HG02981 (cell line): ENCODE results near the gene TBC1D22A.

Experiments
- ATAC-seq: cut with Tn5 transposase; IDR thresholded peaks from one replicate; pipeline ENCODE4 v1.9.1; 2021; ENCODE audit warnings: mild to moderate bottlenecking, moderate library complexity; ENCODE audit not compliant: unreplicated experiment

TBC1D22A gene

DNA sequence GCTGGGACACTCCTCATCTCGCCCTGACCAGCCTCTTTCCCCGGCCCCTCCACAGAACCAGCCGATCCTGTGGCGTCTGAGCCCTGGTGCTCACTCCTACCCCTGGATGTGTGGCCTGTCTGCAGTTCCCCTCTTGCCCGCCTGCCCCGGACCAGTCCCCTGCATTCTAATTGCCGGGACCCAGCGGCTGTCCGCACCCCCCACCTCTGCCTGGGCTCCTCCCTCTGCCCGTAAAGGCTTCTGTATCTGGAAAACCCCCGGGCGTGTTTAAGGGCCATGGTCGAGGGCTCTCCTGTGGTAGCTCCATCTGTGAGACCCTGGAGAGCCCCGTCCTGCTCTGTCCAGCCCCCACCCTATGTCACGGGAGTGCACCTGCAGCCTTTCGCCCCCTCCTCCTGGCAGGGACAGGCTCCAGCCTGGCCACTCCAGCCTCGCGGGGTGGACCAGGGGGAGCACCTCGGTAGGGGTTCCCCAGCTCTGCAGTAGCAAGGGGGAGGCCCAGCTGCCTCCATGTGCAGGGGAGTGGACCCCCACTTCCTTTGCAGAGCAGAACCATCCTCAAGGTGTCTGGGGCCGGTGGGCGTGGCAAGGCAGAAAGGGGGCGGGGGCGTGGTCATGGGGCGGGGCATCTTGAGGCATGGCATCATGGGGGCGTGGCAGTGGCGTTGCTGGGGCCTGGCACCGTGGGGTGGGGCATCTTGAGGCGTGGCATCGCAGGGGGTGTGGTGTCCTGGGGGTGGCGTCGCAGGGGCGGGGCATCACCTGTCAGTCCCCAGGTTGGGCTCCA is 430.4 kb downstream of the TBC1D22A start:
- no peak for ATAC-seq

- no peak for ATAC-seq
Measured at GRCh38 chr22:47193606-47194329, 431.3 kb downstream of the TBC1D22A start.

DNA sequence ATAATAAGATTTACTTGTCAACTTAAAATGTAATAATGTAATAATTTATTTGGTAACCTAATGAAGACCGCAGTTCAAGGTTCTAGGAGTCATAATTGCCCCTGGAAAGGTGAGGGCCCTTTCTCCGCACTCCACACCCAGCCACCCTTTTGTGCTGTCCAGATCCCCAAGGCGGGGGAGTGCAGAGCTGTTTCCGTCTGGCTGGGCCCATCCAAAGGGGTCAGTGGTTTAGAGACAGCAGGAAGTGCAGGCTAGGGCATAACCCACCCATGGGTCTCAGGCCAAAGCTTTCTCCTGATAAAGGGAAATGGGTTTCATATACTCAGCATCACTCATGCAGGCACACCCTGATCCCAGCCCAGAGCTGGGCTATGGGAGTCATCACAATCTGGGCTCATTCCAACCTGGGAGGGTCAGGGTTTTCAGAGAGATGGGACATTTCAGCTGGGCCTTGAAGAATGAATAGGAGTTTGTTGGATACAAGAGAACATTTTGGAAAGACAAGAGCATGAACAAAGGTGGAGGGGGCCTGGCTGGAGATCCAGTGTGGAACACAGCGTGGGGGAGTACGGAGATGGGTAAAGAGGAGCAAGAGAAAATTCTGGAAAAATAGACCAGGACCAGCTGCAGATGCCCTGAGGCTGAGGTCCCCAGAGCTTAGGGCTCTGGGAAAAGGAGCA is 432.2 kb downstream of the TBC1D22A start:
- no peak for ATAC-seq

DNA sequence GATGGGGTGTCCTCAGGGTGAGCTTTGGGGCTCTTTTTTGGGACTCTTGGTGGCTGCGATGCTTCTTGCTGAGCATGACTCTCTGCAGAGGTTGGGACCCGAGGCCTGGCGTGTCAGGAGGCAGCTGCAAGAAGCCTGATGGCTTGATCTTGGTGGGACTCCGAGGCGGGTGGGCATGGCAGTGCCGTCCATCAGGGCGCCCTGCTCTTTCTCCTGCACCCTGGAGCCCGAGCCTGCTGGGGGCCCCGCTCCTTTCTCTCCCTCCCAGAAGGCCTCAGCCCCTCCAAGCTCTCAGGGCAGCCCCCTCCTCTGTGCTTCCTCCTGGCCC is 432.7 kb downstream of the TBC1D22A start:
- ATAC-seq, result no peak

DNA sequence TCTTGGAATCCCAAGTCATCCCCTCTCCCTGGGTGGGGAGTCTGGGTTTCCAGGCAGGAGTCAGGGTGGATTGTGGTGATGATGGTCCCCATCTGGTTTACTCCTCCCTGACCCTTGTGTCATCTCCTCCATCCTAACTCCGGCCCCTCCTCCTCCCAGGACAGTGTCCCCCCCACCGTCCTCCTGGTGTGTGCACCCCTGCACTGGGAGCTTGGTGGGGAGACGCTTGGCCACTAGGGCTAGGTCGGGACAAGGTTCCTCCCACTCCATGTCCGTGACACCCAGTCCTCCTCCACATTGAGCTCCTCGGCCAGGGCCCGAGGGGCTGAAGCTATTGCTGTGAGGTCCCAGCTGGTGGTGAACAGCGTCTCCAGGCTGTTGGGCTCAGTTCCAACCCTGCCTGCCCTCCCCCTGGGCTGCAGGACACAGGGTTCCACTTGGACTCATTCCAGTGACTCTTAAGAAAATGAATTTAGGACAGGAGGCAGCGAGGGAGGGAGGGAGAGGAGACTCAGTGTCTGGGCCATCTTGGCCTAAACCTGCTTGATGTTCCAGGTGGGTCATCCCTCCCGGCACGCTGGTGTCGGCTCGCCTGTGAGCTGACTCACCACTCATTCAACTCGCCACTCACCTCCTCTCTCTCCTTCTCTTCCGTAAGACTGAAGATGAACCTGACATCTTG is 433.2 kb downstream of the TBC1D22A start:
- ATAC-seq, result no peak

DNA sequence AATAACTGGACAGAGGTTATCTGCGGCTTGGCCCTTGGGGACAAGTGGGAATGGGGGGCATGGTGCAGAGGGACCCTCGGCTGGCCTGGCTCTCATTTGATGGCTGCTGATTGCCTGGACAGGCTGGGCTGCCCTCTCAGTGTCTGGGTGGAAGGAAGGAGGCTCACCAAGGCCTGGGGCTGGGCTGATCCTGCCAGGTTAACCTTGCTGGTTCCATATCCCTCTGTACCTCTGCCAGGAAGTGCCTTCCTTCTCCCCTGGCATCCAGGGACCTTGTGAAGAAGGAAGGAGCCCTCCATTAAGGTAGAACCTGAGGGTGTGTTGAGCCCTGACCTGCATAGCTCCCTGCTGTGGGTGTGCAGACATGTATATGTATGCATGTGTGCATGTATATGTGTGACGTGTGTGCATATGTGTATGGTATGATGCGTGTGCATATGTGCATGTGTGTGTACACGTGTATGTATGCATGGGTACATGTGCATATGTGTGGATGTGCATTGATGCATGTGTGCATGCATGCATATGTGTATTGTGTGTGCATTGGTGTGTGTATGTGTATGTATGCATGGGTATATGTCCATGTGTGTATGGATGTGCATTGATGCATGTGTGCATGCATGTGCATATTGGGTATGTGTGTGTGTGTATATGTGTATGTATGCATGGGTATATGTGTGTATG is 433.9 kb downstream of the TBC1D22A start:
- ATAC-seq, result no peak

GRCh38 chr22:47196881-47197772 is 434.7 kb downstream of the TBC1D22A start:
- no peak for ATAC-seq

DNA sequence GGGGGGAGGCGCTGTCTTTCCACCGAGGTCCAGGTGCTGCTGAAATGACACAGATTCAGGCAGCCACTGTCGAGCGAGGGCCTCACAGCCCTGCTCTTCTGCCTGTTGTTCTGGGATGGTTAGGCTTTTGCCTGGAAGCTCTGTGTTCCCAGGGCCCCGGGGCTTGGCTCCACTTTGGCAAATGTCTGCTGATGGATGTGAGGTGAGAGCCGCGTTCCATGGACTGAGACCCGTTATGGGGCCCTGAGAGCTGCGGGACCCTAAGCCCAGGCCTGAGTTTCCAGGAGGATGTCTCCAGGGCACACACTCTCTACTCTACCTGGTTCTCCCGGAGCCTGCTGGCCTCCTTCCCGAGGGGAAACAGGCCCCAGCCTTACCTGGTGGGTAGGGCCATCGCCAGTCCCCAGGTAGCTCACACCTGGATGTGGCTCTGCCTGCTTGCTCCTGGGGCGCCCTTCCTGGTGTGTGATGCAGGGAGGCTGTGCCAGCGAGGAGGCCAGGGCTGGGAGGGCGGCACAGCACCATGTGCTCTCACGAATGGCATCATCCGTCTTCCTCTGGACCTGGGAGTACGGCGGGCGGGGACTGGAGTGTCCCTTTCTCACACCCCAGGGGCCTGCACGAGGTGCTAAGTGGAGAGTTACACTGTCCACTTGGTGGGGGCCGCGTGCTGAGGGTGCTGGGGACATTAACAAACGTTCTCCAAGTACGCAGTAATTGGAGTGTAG is 435.5 kb downstream of the TBC1D22A start:
- ATAC-seq, result no peak

DNA sequence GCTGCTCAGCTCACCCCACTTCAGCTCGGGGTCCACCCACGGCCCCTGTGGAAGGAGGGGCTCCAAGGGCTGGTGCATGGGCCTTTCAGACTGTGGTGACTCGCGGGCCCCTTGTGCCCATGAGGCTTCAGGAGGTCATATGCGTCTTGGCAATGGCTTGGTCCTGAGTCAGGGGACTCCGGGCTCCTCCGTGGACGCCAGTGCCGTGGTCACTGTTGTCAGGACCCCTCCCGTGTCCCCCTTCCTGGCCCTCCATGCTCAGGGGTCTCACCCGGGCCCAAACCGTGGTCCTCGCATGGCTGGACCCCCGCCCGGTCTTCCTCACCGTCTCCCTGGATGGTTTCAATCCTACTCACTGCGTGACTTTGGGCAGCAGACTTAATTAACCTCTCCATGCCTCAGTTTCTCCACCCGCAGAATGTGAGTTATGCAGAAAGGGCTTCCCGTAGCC is 436.4 kb downstream of the TBC1D22A start:
- ATAC-seq, result no peak

DNA sequence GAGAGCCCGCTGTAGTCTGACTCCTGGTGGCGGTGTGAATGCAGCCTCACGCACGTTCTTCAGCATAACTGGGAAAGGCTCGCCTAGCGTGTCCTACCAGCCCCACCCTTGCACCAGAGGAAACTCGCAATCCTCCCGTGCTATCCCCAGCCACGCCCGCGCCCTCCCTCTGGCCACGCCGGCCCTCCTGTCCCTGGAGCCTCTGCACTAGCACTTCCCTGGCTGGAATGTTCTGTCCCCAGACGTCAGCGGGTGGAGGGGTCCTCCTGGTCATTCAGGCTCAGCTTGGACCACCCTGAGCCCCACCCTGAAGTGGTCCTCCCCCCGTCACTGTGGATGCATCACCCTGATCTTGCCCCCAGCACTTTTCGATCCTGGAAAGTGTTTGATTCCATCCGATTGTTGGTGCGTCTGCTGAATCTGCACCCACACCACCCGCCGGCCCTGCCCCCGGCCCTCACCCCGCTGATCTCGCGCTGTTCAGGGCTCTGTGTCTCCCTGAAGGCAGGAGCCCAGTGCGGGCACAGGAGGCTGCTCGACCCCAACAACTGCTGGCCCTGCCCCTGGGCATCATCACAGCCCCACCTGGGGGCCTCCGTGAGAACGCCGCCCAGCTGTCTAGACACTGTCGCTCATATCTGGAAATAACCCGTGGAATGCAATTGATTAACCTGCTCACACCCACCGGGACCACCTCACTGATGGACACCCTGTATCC is 437.0 kb downstream of the TBC1D22A start:
- ATAC-seq, result no peak

GRCh38 chr22:47199979-47200272 is 437.5 kb downstream of the TBC1D22A start:
- no peak for ATAC-seq

- no peak for ATAC-seq
Measured at GRCh38 chr22:47200273-47201051, 438.0 kb downstream of the TBC1D22A start.

- no peak for ATAC-seq
Measured at GRCh38 chr22:47201186-47201995, 438.9 kb downstream of the TBC1D22A start.

DNA sequence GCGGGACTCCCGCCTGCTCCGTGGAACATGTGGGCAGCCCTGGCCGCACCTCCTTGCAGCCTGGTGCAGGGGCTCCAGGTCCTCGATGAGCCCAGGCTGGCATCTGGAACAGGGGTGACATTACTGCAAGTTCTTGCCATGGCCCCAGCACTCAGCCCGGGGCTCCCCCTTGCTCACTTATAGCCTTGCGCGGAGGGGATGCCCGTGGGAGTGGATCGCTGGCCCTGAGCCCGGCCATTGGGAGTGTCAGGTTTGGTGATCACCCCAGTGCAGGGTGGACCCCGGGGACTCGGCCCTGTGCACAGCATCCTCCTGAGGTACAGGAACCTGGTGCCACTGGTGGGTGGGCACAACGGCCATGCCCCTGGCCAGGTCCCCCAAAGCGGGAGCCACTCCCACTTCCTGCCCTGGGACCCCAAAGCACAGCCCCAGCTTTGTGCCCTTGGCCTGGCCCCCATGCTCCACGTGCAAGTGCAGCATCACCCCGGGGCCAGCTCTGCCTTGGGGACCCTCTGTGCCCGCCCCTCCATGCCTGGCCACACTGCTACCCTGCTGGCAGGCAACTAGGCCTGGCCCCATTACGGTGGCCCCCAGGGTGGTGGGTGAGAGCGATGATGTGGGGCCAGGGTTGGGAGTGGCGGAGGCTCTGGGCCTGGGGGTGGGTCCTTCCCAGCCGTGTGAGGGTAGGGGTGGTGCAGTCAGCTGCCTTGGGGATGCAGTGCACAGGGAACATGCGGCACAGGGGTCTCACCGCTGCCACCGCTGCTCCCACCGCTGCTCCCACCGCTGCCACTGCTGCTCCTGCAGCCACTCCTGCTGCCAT is 439.8 kb downstream of the TBC1D22A start:
- no peak for ATAC-seq

DNA sequence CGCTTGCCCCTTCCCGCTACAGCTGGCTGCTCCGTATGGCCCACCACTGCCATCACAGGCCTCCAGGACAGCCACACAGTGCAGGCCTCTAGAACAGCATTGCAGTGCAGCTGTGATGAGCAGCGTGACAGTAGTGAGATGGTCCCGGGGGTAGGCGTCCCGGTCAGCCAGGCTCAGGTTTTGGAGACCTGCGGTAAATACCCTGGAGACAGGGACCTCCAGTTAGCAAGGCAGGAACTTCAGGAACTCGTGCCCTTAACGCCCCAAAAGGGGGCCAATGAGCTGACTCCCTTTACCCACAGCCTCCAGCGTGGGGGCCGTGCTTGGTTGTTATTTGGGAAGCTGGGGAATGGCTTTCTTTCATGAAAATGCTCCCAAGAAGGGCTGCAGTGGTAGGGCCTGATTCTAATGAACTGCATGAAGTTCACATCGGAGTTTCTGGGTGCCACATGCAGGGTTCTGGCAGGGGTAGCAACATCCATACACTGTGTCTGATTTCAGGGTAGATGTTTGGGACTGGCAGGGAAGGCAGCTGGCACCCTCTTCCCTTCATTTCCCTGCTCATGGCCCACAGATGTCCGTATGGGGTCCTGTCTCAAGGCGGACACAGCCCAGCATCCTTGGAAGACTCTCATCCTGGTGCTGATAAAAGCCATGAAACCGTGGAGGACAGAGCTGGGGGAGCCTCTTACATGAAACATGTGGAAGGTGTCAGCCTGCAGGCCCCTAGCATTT is 440.5 kb downstream of the TBC1D22A start:
- no peak for ATAC-seq
